ENCODE measurements around the gene INTS1.

GRCh38 chr7:1530946-1531262 is 26.7 kb upstream of the INTS1 start:
- TF ChIP-seq EZH2 (IDR thresholded peaks at IDR 0.05; ENCODE audit: borderline replicate concordance) (no peak), CTCF (IDR thresholded peaks at IDR 0.05; ENCODE audit: poor library complexity) (no peak), EZH2phosphoT487 (IDR thresholded peaks at IDR 0.05; ENCODE audit: low read depth, severe bottlenecking, unreplicated experiment) (no peak)

Measured in hepatocyte (in vitro differentiated cells).